GM18520 (cell line): ENCODE data around the gene SNAP47.

Experiments used
- ATAC-seq: cut with Tn5 transposase; IDR thresholded peaks from one replicate; pipeline ENCODE4 v1.9.1; 2021; ENCODE audit not compliant: unreplicated experiment

Gene SNAP47

GRCh38 chr1:227767401-227768124 is 32.3 kb downstream of the SNAP47 start:
- ATAC-seq, result no peak

GRCh38 chr1:227768125-227768439 is 32.8 kb downstream of the SNAP47 start:
- no peak for ATAC-seq

- no peak for ATAC-seq
Measured at GRCh38 chr1:227768640-227769039, 33.4 kb downstream of the SNAP47 start.

- no peak for ATAC-seq
Measured at GRCh38 chr1:227769047-227769935, 34.1 kb downstream of the SNAP47 start.

GRCh38 chr1:227769936-227770494 is 34.8 kb downstream of the SNAP47 start:
- no peak for ATAC-seq

- no peak for ATAC-seq
Measured at GRCh38 chr1:227770812-227771211, 35.6 kb downstream of the SNAP47 start.

GRCh38 chr1:227771326-227771725 is 36.1 kb downstream of the SNAP47 start:
- ATAC-seq, result no peak

GRCh38 chr1:227771771-227772170 is 36.5 kb downstream of the SNAP47 start:
- ATAC-seq, result no peak

- no peak for ATAC-seq
Measured at GRCh38 chr1:227773558-227773957, 38.3 kb downstream of the SNAP47 start.

GRCh38 chr1:227774051-227774731 is 39.0 kb downstream of the SNAP47 start:
- no peak for ATAC-seq

- ATAC-seq, result no peak
Measured at GRCh38 chr1:227774821-227775661, 39.8 kb downstream of the SNAP47 start.

- ATAC-seq, result no peak
Measured at GRCh38 chr1:227775841-227776240, 40.6 kb downstream of the SNAP47 start.

- no peak for ATAC-seq
Measured at GRCh38 chr1:227776331-227776771, 41.1 kb downstream of the SNAP47 start.

- no peak for ATAC-seq
Measured at GRCh38 chr1:227777156-227777555, 41.9 kb downstream of the SNAP47 start.

- no peak for ATAC-seq
Measured at GRCh38 chr1:227777646-227778045, 42.4 kb downstream of the SNAP47 start.

- ATAC-seq, result no peak
Measured at GRCh38 chr1:227778401-227778947, 43.2 kb downstream of the SNAP47 start.

- no peak for ATAC-seq
Measured at GRCh38 chr1:227779021-227779441, 43.8 kb downstream of the SNAP47 start.

- ATAC-seq, result no peak
Measured at GRCh38 chr1:227779685-227780084, 44.5 kb downstream of the SNAP47 start.

GRCh38 chr1:227780101-227781044 is 45.1 kb downstream of the SNAP47 start:
- ATAC-seq, result no peak
